ENCODE data around the gene ACBD6.

- no peak for TF ChIP-seq CTCF (IDR thresholded peaks at IDR 0.05)
- TF ChIP-seq EZH2 (IDR thresholded peaks at IDR 0.05; ENCODE audit: borderline replicate concordance, insufficient read depth, low read depth, low read length, poor library complexity, severe bottlenecking): no peak
Observed at GRCh38 chr1:180458807-180459206, 43.6 kb downstream of the ACBD6 start.

All from B cell (primary cell).